MCF 10A (cell line): ENCODE measurements around the gene SYPL2. TPM values are rescaled to one million over a fixed set of nuclear protein-coding genes. Genes with fewer than 3 reads are reported as not detected.

Experiments used
- BruUV-seq: library from RNA; stranded (reverse); fragments of 400-500 nt; replicated peaks from 2 replicates; lab custom pipeline; 2021; lab: Mats Ljungman, UMichigan
- CTCF ChIA-PET: fragments of 300-600 bp; sonication (Branson Sonifier 250); formaldehyde crosslinking; extraction: SDS; loops from one replicate; lab custom pipeline; 2021; ENCODE audit warnings: antibody characterized with exemption, inconsistent platforms; lab: Yijun Ruan, JAX
- POLR2A ChIA-PET: fragments of 300-600, 350-650 bp; sonication (Branson Sonifier 250); formaldehyde crosslinking; extraction: SDS; loops from one replicate; lab custom pipeline; 2020; ENCODE audit warnings: antibody characterized with exemption, inconsistent platforms; lab: Yijun Ruan, JAX
- DNase-seq: peaks from one replicate; pipeline ENCODE4 v3.0.0-alpha.2; 2018; ENCODE audit not compliant: unreplicated experiment
- H3K27ac Mint-ChIP-seq: one replicate; pipeline ENCODE4 v1.8.0; 2022; ENCODE audit warnings: mild to moderate bottlenecking, low read depth, mixed read lengths; ENCODE audit not compliant: unreplicated experiment
- H3K27me3 Mint-ChIP-seq: one replicate; pipeline ENCODE4 v1.8.0; 2022; ENCODE audit warnings: mixed read lengths; ENCODE audit not compliant: insufficient read depth, unreplicated experiment
- H3K36me3 Mint-ChIP-seq: one replicate; pipeline ENCODE4 v1.8.0; 2022; ENCODE audit warnings: mild to moderate bottlenecking, moderate library complexity, mixed read lengths; ENCODE audit not compliant: insufficient read depth, unreplicated experiment
- H3K4me1 Mint-ChIP-seq: one replicate; pipeline ENCODE4 v1.8.0; 2022; ENCODE audit warnings: mixed read lengths; ENCODE audit not compliant: insufficient read depth, unreplicated experiment
- H3K4me3 Mint-ChIP-seq: one replicate; pipeline ENCODE4 v1.8.0; 2022; ENCODE audit warnings: mild to moderate bottlenecking, moderate library complexity, mixed read lengths; ENCODE audit not compliant: unreplicated experiment
- H3K9me3 Mint-ChIP-seq: one replicate; pipeline ENCODE4 v1.8.0; 2022; ENCODE audit warnings: mixed read lengths; ENCODE audit not compliant: unreplicated experiment
- CTCF ChIP-seq: fragments of 200-600 bp; IDR thresholded peaks from one replicate; pipeline ENCODE4 v1.8.0; 2022; ENCODE audit warnings: antibody characterized with exemption, mild to moderate bottlenecking; ENCODE audit not compliant: unreplicated experiment
- intact Hi-C: fragments of 100-400 bp; cut with micrococcal nuclease; formaldehyde crosslinking; loops from 2 replicates; pipeline ENCODE4 v1.14.1; 2022
- total RNA-seq: library from RNA; stranded (reverse); gene quantifications from 2 replicates; pipeline ENCODE4 v1.2.3, GENCODE V29; 2022

SYPL2 gene
- total RNA-seq, 1 experiment from 2014 or later: not detected

- peak; percentile 32 for TF ChIP-seq CTCF
- Mint-ChIP-seq H3K9me3 (no peaks in the 10 kb centered on the region), H3K4me3 (no peak overlapping the region), H3K27ac (peak overlapping the region; percentile 3), H3K4me1 (peaks cover 4% of the 10 kb centered on the region), H3K27me3 (no peaks in the 10 kb centered on the region), H3K36me3 (peaks cover 13% of the 10 kb centered on the region)
- DNase-seq: peak; percentile 41
- CTCF ChIA-PET: interaction anchor here (0.8 to 40.0 kb wide), 6 partner anchors 10 to 42 kb away, joined by 3 to 1071 read pairs (median 6); partner anchors contain the start of gene GPR61
- POLR2A ChIA-PET: interaction anchor here (0.6 kb wide), 1 partner anchor 13 kb away, joined by 3 read pairs; no protein-coding TSS in a partner anchor
- intact Hi-C loops: no loop called here
- no TSS peak for BruUV-seq
Measured at GRCh38 chr1:109499661-109500536, 33.6 kb downstream of the SYPL2 start.

GRCh38 chr1:109500941-109501381, 34.6 kb downstream of the SYPL2 start:
- CTCF ChIA-PET: interaction anchor here (1.5 to 40.0 kb wide), 3 partner anchors 15 to 43 kb away, joined by 4 to 1071 read pairs (median 5); partner anchors contain the start of gene GPR61
- no peak for DNase-seq
- no peak for TF ChIP-seq CTCF
- peaks cover 4% of the 10 kb centered on the region for H3K4me1 Mint-ChIP-seq
- POLR2A ChIA-PET: no interaction called here
- no peaks in the 10 kb centered on the region for H3K9me3 Mint-ChIP-seq
- no TSS peak for BruUV-seq
- intact Hi-C loops: no loop called here
- H3K4me3 Mint-ChIP-seq: no peak overlapping the region
- H3K27me3 Mint-ChIP-seq: no peaks in the 10 kb centered on the region
- no peak overlapping the region for H3K27ac Mint-ChIP-seq
- H3K36me3 Mint-ChIP-seq: peaks cover 11% of the 10 kb centered on the region

- H3K4me3 Mint-ChIP-seq: no peak overlapping the region
- peaks cover 4% of the 10 kb centered on the region for H3K4me1 Mint-ChIP-seq
- no TSS peak for BruUV-seq
Measured at GRCh38 chr1:109501644-109502363, 35.5 kb downstream of the SYPL2 start.

More at GRCh38 chr1:109501644-109502363, 35.5 kb downstream of the SYPL2 start:
- H3K36me3 Mint-ChIP-seq: peaks cover 6% of the 10 kb centered on the region
- H3K27ac Mint-ChIP-seq: no peak overlapping the region
- ChIA-PET CTCF (interaction anchor here (0.5 to 40.0 kb wide), 3 partner anchors 10 to 581 kb away, joined by 4 to 1071 read pairs (median 121); partner anchors contain the start of genes CYB561D1 and GPR61), POLR2A (no interaction called here)
- intact Hi-C loops: no loop called here
- no peaks in the 10 kb centered on the region for H3K9me3 Mint-ChIP-seq
- no peak for TF ChIP-seq CTCF
- no peak for DNase-seq
- no peaks in the 10 kb centered on the region for H3K27me3 Mint-ChIP-seq
